Caco-2 (cell line): Measurements from ENCODE around the gene WDFY4. TPM values are rescaled to one million over a fixed set of nuclear protein-coding genes. Genes with fewer than 3 reads are reported as not detected.
A peak's percentile ranks its signal among the peaks of the same experiment; 100 is the strongest.

Experiments used
- BruUV-seq: library from RNA; stranded (reverse); fragments of 400-500 nt; replicated peaks from 2 replicates; lab custom pipeline; 2021; lab: Mats Ljungman, UMichigan
- CTCF ChIA-PET: fragments of 300-600 bp; sonication (Branson Sonifier 250); formaldehyde crosslinking; loops from one replicate; lab custom pipeline; 2022; ENCODE audit warnings: antibody characterized with exemption; lab: Charles Lee
- POLR2A ChIA-PET: fragments of 300-600 bp; sonication (Branson Sonifier 250); formaldehyde crosslinking; loops from one replicate; lab custom pipeline; 2022; ENCODE audit warnings: antibody characterized with exemption; lab: Charles Lee
- DNase-seq, 2 experiments: peaks; one replicate each; pipeline versions ENCODE4 v3.0.0 to v3.0.0-alpha.2; 2020 to 2022
- H3K27me3 ChIP-seq: replicated peaks from 2 replicates; pipeline ENCODE4 v1.6.0; 2011; ENCODE audit warnings: low read length; ENCODE audit not compliant: control insufficient read depth, insufficient read depth
- H3K36me3 ChIP-seq: 2 replicates; pipeline ENCODE4 v1.5.1; 2011; ENCODE audit warnings: low read length; ENCODE audit not compliant: control insufficient read depth, insufficient read depth
- H3K4me1 ChIP-seq: fragments of 250-450 bp; sonication (Bioruptor Pico); 2 replicates; pipeline ENCODE4 v1.5.1; 2020; ENCODE audit warnings: mild to moderate bottlenecking
- H3K4me3 ChIP-seq: 2 replicates; pipeline ENCODE4 v1.5.1; 2011; ENCODE audit warnings: low read depth, mild to moderate bottlenecking, control low read depth, low read length
- H3K9me3 ChIP-seq: fragments of 250-450 bp; sonication (Bioruptor Pico); 2 replicates; pipeline ENCODE4 v1.5.1; 2020; ENCODE audit warnings: mild to moderate bottlenecking, moderate library complexity
- H3K27ac Mint-ChIP-seq: one replicate; pipeline ENCODE4 v1.8.0; 2022; ENCODE audit warnings: mixed read lengths; ENCODE audit not compliant: unreplicated experiment
- H3K27me3 Mint-ChIP-seq: one replicate; pipeline ENCODE4 v1.8.0; 2022; ENCODE audit warnings: mixed read lengths; ENCODE audit not compliant: insufficient read depth, unreplicated experiment
- H3K36me3 Mint-ChIP-seq: one replicate; pipeline ENCODE4 v1.8.0; 2022; ENCODE audit warnings: mild to moderate bottlenecking, mixed read lengths; ENCODE audit not compliant: insufficient read depth, unreplicated experiment
- H3K4me1 Mint-ChIP-seq: one replicate; pipeline ENCODE4 v1.8.0; 2022; ENCODE audit warnings: low read depth, mixed read lengths; ENCODE audit not compliant: unreplicated experiment
- H3K4me3 Mint-ChIP-seq: one replicate; pipeline ENCODE4 v1.8.0; 2022; ENCODE audit warnings: mild to moderate bottlenecking, moderate library complexity, mixed read lengths; ENCODE audit not compliant: unreplicated experiment
- H3K9me3 Mint-ChIP-seq: one replicate; pipeline ENCODE4 v1.8.0; 2022; ENCODE audit warnings: mixed read lengths; ENCODE audit not compliant: unreplicated experiment
- intact Hi-C: fragments of 100-400 bp; cut with micrococcal nuclease; formaldehyde crosslinking; loops from one replicate; pipeline ENCODE4 v1.10.0; 2022; ENCODE audit not compliant: unreplicated experiment
- total RNA-seq: library from RNA; stranded (reverse); gene quantifications from 2 replicates; pipeline ENCODE4 v1.2.3, GENCODE V29; 2022
- TF ChIP-seq, protein P1 (sequence below), 2 experiments: fragments of 200-600 bp in 1 of 2; IDR thresholded peaks; 1 replicate in 1 of 2; 2 replicates in 1 of 2; pipeline versions ENCODE4 v1.5.1 to v1.8.0; 2011 to 2022; ENCODE audit warnings: antibody characterized with exemption in 1 of 2, control low read depth in 1 of 2, inconsistent platforms in 1 of 2, low read depth in 1 of 2, low read length in 1 of 2, mild to moderate bottlenecking in 1 of 2, moderate library complexity in 1 of 2; ENCODE audit not compliant: insufficient read depth in 1 of 2, severe bottlenecking in 1 of 2, unreplicated experiment in 1 of 2

Gene WDFY4
- total RNA-seq, 1 experiment from 2014 or later: not detected

DNA sequence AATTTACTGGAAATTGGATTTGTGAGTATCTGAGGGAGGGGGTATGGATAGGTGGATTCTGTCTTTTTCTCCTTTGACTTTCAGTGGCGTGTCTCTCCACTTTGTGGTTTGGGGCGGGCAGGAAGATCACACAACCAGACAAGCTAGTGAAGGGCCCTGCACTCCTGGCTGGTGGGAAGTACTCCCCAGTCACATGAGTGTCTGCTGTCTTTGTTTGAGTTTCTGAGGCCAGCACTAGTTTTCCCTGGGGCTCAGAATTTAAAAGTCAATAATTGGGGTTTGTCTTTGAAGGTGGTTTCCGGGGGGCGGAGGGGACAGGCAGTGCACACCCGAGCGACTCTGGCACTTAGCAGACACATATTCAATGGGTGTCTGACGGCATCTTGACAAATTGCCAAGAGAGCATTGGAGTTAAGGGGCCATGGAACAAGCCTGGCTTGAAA lies 120.1 kb downstream of the WDFY4 start:
- H3K9me3 ChIP-seq: no peaks in the 10 kb centered on the region; the same call in 1 of the 2 replicates
- Mint-ChIP-seq H3K4me3 (peak overlapping the region; percentile 23), H3K9me3 (peaks cover 10% of the 10 kb centered on the region), H3K4me1 (no peaks in the 10 kb centered on the region), H3K27me3 (peaks cover 4% of the 10 kb centered on the region), H3K27ac (no peak overlapping the region), H3K36me3 (no peaks in the 10 kb centered on the region)
- no peaks in the 10 kb centered on the region for H3K36me3 ChIP-seq
- H3K4me1 ChIP-seq: no peaks in the 10 kb centered on the region
- DNase-seq: peak in 1 of 2 experiments; percentile 35
- POLR2A ChIA-PET: no interaction called here
- no peak overlapping the region for H3K4me3 ChIP-seq
- CTCF ChIA-PET: interaction anchor here (0.7 to 0.9 kb wide), 3 partner anchors 63 to 608 kb away, joined by 3 to 9 read pairs (median 6); no protein-coding TSS in a partner anchor
- no peaks in the 10 kb centered on the region for H3K27me3 ChIP-seq
- intact Hi-C loops: no loop called here
- TF ChIP-seq, protein P1, sequence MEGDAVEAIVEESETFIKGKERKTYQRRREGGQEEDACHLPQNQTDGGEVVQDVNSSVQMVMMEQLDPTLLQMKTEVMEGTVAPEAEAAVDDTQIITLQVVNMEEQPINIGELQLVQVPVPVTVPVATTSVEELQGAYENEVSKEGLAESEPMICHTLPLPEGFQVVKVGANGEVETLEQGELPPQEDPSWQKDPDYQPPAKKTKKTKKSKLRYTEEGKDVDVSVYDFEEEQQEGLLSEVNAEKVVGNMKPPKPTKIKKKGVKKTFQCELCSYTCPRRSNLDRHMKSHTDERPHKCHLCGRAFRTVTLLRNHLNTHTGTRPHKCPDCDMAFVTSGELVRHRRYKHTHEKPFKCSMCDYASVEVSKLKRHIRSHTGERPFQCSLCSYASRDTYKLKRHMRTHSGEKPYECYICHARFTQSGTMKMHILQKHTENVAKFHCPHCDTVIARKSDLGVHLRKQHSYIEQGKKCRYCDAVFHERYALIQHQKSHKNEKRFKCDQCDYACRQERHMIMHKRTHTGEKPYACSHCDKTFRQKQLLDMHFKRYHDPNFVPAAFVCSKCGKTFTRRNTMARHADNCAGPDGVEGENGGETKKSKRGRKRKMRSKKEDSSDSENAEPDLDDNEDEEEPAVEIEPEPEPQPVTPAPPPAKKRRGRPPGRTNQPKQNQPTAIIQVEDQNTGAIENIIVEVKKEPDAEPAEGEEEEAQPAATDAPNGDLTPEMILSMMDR (IDR thresholded peaks at IDR 0.05; ENCODE audit: insufficient read depth in 1 of 2, low read depth in 1 of 2, low read length in 1 of 2, severe bottlenecking in 1 of 2, unreplicated experiment in 1 of 2): no peak
- no TSS peak for BruUV-seq

DNA sequence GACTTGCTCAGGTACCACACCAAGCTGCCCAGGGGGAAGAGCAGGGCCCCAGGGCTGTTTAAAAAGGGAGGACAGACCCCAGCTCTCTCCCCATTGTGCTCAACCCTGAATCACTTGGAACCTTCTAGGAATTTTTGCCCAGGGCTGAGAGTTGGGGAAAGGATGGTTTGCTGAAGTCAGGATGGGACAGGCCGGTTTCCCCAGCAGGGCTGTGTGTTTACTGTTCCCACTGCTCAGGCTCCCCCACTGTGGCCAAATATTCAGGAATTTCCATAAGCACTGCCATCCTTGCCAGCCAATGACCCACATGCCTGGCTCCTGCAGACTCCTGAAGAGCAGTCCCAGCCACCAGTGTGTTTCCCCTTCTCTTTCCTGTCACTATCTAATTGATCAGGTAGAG lies 120.7 kb downstream of the WDFY4 start:
- Mint-ChIP-seq H3K36me3 (no peaks in the 10 kb centered on the region), H3K4me1 (no peaks in the 10 kb centered on the region), H3K27ac (no peak overlapping the region), H3K9me3 (peaks cover 4% of the 10 kb centered on the region), H3K27me3 (no peaks in the 10 kb centered on the region), H3K4me3 (no peak overlapping the region)
- BruUV-seq: no TSS peak
- POLR2A ChIA-PET: interaction anchor here (0.6 kb wide), 1 partner anchor 262 kb away, joined by 3 read pairs; no protein-coding TSS in a partner anchor
- H3K27me3 ChIP-seq: no peaks in the 10 kb centered on the region
- TF ChIP-seq, protein P1 (IDR thresholded peaks at IDR 0.05; ENCODE audit: insufficient read depth in 1 of 2, low read depth in 1 of 2, low read length in 1 of 2, severe bottlenecking in 1 of 2, unreplicated experiment in 1 of 2): no peak
- H3K9me3 ChIP-seq: no peaks in the 10 kb centered on the region
- no peaks in the 10 kb centered on the region for H3K4me1 ChIP-seq
- intact Hi-C loops: no loop called here
- H3K36me3 ChIP-seq: no peaks in the 10 kb centered on the region
- DNase-seq: no peak
- CTCF ChIA-PET: no interaction called here
- H3K4me3 ChIP-seq: no peak overlapping the region

DNA sequence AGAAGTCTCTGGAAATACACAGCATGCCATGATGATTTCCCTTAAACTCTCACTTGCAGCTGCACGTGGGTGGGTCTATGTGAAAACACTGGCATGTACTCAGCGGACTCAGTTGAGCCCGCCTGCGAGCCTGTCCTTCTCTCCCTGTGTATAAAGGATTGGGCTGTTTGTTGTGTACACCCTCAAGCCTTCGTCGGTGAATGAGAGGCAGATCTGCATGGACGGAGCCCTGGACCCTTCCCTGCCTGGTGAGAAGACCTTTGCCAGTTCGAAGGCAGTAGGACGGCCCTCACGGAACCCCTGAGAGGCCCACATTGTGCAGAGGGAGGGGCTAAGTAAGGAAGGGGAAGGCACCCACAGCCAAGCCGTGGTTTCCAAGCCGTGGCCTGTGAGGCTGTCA lies 121.2 kb downstream of the WDFY4 start:
- ChIA-PET CTCF (no interaction called here), POLR2A (no interaction called here)
- Mint-ChIP-seq H3K4me1 (no peaks in the 10 kb centered on the region), H3K36me3 (no peaks in the 10 kb centered on the region), H3K27me3 (no peaks in the 10 kb centered on the region), H3K9me3 (no peaks in the 10 kb centered on the region), H3K4me3 (no peak overlapping the region), H3K27ac (no peak overlapping the region)
- Histone ChIP-seq H3K36me3 (no peaks in the 10 kb centered on the region), H3K4me3 (no peak overlapping the region), H3K4me1 (no peaks in the 10 kb centered on the region), H3K9me3 (no peaks in the 10 kb centered on the region), H3K27me3 (no peaks in the 10 kb centered on the region)
- TF ChIP-seq, protein P1 (IDR thresholded peaks at IDR 0.05; ENCODE audit: insufficient read depth in 1 of 2, low read depth in 1 of 2, low read length in 1 of 2, severe bottlenecking in 1 of 2, unreplicated experiment in 1 of 2): no peak
- intact Hi-C loops: no loop called here
- no TSS peak for BruUV-seq
- DNase-seq: no peak
